GM21381 (cell line): ENCODE data around the gene AK9.
A peak's percentile ranks its signal among the peaks of the same experiment; 100 is the strongest.

Experiments
- ATAC-seq: cut with Tn5 transposase; IDR thresholded peaks from one replicate; pipeline ENCODE4 v1.9.1; 2021; ENCODE audit warnings: mild to moderate bottlenecking, moderate library complexity; ENCODE audit not compliant: unreplicated experiment

The AK9 gene

DNA sequence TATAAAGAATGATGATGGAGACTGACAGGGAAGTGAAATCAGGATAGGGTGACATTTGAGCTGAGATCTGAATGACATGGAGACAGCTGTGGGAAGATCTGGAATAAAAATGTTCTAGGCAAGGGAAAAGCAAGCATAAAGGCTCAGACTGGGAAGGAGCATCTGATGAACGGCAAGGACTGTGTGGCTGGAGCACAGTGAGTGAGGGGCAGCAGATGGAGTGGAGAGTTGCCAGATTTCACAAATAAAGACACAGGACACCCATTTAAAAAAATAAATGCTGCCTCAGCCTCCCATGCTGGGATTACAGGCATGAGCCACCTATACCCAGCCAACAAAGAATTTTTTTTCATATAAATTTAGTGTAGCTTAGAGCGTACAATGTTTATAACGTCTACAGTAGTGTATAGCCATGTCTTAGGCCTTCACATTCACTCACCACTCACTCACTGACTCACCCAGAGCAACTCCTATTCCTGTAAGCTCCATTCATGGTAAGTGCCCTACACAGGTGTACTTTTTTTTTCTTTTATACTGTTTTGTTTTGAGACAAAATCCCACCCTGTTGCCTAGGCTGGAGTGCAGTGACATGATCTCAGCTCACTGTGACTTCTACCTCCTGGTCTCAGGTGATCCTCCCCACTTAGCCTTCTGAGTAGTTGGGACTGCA, 205.6 kb downstream of the AK9 start:
- ATAC-seq = no peak

DNA sequence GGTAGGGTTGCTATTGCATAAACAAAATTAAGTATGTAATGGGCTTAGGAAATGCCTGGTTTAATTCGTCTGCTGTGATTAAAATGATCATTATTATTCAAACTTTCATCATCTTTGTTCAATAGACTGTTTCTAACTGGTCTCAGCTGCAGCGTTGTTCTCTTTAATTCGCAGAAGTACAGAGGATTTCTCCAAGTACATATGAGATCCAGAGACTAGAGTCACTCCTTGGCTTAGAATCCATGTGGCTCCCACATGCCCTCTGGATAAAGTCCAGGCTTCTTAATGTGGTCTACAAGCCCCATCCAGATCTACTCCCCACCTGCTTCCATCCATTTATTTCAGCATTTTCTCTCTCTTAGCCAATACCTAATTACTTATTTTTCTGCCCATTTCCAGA, 206.9 kb downstream of the AK9 start:
- ATAC-seq = no peak

GRCh38 chr6:109483735-109484057, 207.3 kb downstream of the AK9 start:
- ATAC-seq = no peak

DNA sequence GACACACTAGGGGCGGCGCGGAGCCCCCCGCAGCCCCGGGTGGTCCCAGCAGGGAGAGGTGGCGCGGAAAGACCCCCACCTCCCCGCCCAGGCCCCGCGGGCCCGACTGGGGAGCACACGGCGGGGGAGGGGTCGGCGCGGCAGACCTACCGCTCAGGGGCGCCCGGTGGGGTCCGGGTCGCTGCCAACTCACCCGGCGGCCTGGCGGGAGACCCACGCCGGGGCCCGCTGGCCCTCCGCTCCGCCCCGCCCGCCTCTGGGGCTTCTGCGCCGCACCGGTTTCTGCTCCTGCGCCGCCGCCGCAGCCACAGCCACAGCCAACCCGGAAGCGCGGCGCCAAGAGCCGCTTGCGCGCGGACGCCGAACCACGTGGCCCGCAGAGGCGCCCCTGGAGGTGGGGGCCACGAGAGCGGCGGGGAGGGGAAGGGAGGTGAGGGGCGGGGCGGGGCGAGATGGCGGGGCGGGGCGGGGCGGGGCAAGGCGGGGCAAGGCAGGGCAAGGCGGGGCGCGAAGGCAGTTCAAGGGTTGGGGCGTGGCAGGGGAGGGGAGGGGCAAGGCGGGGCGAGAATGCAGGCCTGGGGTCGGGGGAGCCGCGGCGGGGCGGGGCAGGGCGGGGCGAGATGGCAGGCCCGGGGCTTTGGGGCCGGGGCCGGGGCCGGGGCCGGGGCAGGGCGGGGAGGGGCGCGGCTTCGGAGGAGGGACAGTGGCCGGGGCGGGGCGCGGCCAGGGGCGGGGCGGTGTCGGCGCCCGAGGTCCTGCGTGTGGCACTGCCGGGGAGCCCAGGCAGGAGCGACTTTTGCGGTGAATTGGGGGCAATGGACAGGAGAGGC, 207.9 kb downstream of the AK9 start, which contains the start of gene ZBTB24:
Gene ZBTB24, minus strand, starts transcription at position 315 of the 830 bp plus-strand sequence. CDS start 1,193 bp downstream, outside the sequence.
- peak; percentile 88 for ATAC-seq

DNA sequence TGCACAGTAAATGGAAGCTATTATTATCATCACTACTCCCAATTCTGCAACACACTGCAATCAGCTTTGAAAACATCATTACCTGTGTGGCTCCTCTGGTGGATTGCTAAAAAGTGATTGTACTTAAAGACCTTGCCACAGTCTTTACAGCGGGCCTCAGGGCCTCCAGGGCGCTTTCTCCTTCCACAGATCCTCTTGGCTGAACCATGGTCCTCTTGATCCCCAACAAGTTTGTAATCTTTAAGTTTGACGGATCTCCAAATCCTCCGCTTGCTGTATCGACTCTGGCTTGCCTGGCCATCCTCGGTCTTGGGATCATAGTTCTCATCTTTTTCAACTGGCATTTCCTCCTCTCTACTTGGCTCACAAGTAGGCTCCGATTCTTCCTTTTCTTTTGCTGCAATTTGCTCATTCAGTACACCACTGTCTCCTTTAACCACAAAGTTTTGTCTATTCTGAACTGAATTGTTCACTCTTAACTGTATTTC, 210.0 kb downstream of the AK9 start:
- ATAC-seq = no peak

DNA sequence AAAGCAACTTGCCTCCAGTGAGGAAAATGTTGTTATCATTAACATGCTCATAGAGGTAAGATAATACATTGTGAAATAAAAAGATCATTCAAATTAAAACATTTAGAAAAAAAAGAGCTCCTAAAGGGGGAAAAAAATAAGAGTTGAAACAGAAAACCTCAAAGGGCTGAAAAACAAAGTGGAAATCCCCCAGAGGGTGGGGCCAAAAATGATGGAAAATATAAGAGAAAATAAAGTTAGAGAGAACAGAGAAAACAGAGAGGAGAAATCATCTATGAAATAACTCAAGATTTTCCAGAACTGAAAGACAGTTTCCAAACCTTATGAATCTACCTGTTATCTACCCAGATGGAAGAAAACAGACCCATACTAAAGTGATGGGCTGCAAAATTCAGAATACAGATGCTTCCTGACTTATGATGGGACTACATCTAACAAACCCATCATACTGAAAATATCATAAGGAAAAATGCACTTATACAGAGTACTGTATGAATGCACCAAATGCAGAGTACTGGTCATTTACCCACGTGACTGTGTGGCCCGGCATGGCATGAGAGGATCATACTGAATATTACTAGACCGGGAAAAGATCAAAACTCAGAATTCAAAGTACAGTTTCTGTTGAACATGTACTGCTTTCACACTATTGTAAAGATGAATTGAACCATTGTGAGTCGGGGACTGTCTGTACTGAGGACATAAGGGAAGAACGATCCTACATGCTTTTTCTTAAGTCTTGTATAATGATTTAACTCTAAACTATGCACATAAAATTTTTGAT, 212.0 kb downstream of the AK9 start:
- ATAC-seq = no peak

GRCh38 chr6:109478222-109478805, 212.7 kb downstream of the AK9 start:
- no peak for ATAC-seq

DNA sequence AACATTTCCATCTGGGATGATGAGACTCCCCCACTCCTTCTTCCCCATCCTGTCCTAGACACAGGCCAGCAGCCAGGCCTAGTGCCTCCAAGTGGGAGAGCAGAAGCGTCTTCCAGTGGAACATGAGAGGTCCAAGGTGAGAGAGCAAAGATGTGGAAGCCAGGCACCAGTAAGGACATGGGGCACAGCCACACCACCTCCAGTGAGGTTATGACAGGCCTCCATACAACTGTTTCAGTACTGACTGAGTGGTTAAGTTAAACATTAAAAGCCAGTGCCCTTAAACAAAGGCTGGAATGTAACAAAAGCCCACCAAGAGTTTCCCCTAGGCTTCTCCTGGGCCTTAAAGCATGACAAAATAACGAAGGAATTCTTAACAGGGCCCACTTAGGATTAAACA, 213.3 kb downstream of the AK9 start:
- ATAC-seq = peak; percentile 66

- no peak for ATAC-seq
These were observed 213.8 kb downstream of the AK9 start for GRCh38 chr6:109477184-109477583.

DNA sequence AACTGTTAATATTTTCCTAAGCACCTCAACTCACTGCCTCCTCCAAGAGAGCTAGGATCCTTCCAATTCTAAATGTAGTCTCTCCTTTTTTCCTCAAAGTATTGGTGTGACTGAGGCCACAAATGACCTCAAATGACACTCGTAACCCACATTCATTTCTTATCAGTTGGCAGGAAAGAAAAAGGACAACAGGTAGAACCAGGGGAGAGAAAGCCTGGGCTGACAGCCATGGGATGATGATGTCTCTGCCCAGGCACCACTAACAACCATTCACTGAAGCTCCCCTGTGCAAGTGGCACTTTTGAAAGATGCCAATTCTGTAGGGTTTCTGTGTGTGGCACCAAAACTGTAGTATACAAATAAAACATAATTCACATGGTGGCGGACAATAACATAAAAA, 215.4 kb downstream of the AK9 start:
- ATAC-seq = no peak

GRCh38 chr6:109474995-109475394, 216.0 kb downstream of the AK9 start:
- no peak for ATAC-seq

GRCh38 chr6:109473120-109473519, 217.9 kb downstream of the AK9 start:
- no peak for ATAC-seq

DNA sequence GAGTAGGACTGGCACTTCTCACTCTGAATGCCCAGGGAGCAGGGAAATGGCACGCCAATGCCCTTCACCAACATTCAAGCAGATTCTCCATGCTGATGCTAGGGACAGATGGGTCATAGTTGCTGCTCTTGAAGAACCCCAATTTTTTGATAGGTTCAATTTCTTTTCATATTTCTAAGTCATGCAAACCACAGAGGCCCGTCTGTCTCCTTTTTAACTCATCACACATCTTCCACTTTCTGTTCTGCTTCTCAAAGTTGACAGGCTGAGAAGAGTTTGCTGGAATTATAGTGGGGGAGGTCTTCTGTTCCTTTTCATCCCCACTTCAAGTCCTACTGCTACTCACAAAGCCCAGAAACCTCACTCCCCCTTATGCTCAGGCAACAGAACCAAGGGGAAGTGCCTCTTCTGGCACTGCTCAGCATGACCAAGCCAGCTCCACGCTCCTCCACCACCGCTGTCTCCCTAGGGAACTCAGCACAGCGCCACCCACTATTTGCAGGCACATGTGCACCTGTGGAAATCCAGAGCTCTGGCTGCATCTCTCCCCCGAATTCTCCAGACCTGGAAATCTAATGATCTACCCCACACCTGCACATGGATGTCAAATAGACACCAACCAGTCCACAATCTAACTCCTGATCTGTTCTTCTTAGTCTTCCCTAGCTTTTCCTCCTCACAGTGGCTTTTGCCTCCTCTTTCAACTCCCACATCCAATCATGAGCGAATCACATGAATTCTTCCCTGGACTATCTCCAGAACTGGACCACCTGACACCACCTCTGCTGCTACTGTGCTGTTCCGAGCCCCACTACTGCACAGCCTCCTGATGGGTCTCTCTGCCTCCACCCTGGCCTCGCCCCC, 218.6 kb downstream of the AK9 start:
- ATAC-seq = peak; percentile 51

- no peak for ATAC-seq
These were observed 219.7 kb downstream of the AK9 start for GRCh38 chr6:109471105-109471810.

DNA sequence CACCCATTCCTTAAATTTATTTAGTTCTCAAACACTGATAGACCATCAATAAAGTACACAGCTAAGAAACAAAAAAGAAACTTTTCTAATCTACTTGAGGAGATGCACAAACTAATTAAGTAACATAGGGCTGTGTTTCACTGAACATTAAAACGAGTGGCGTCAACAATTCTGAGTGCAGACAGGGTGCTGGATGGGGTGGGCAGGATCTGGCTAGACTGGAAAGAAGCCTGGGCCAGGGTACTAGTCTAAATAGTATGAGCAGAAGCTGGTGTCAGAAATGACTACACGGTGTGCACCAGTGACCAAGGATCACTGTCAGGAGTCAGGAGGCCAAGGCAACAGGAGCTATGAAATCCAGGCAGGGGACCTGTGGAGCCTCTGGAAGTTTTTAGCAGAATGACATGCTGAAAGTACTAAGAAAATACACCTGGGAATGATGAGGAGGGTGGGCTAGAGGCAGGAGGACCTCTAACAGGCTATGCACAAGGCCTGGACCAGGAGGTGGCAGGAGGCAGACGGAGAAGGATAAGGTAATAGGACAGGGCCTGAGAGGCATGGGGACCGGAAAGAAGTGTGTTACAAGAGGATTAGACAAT, 221.3 kb downstream of the AK9 start:
- no peak for ATAC-seq

- no peak for ATAC-seq
These were observed 223.3 kb downstream of the AK9 start for GRCh38 chr6:109467696-109468095.

GRCh38 chr6:109466212-109466923, 224.6 kb downstream of the AK9 start:
- ATAC-seq = no peak

DNA sequence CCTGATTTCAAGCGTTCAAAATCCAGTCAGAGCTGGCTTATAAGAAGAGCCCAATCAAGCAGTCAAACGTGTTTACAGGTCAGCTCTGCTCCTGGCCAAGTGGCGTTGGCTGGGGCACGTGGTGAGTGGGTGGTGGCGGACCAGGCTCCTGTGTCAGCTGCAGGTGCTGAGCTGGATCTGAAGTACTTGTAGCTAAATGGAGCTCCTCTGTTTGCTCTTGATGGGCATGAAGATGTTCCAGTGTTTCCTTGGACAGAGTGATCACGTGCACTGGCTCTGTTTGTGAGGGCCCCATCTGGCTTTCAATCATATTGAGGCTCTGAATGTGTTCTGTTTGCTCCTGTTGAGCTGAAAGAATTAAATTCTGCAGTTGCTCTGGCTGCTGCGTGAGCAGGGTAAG, 225.2 kb downstream of the AK9 start:
- no peak for ATAC-seq
